Bone marrow (tissue), 2 donors: ENCODE data around the gene SLC43A2.
"Not testable (repeated sequence)": the region's sequence is repeated elsewhere in the genome, so short reads cannot be mapped to it uniquely, and the experiment has no call there.

Source experiments
- DNase-seq, 2 donors: peaks; one replicate each; lab custom pipeline; 2025; lab: John Stamatoyannopoulos, UW

SLC43A2 gene

DNA sequence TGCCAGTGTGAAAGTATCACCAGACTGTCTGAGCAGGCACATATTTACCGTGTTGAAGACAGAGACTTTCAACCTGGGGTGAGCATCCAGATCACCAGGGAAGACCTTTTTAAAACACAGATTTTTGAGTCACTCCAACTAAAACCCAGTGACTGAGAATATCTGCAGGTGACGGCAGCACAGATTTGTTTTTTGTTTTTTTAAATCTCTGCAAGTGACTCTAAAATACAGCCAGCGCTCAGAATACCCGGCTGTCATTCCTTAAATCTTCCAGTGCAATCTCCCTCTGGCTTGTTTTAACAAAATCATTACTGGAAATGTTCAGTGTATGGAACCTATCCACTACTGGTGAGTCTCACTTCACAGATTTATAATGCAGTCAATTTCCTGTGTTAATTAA lies 92.9 kb downstream of the SLC43A2 start:
- no peak for DNase-seq

DNA sequence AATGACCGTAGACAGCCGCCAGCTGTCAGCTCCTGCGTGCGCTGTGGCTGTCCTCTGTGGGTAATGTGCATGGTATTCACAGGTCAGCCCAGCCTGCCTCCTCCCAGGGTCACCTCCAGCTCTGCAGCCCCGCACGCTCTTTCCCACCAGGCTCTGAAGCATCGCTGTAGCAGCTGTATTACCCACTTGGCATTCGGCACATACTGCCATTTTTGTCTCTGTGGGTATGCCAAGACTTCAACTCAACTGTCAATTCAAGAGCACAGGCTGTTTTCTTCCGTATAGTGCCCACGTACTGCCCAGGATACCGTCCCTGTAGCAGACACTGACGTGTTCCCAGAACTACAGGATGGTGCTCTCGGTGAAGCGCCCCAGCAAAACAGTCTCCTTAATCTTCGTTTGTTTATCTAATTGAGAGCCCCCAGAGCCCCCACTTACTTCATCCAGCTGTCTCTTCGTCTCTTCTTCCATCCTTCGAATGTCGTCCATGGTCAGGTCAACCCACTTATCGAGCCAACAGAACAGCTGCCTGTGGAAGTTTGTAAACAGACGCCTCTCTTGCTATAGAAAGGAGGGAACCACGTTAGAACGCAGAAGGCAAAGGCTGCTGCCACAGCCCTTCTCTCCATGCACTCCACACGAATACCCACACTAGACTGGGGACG lies 94.8 kb downstream of the SLC43A2 start:
- DNase-seq = no peak

DNA sequence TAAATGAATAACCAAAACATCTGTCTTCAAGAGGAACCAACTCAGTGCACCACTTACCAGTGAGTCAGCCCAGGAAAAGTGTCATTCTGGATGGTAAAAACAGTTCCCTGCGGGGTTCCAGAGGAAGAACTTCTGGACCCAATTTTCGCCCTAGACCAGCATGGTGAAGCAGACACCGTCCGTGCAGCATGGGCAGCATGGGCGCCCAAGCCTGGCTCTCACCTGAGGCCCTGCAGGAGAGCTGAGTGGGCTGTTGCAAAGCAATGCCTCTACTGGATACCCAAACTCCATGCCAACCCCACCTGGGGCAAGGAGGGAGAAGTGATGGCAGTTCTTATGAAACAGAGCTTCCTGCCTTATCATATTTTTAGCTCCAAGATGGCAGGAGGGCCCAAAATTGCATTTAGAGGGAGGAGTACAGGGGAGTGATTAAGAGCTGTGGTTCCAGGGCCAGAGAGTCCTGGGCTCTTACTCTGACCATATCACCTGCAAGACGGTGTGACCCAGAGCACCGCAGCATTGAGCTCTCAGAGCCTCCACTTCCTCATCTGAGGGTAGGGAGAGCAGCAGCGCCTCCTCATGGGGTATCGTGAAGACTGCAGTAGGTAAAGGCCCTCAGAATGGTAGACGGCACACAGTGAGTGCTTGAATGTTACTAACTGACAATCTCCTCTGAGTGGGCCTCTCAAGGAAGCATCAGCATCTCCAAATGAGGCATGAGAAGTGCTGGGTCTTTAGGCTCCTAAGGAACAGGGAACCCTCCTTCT lies 95.6 kb downstream of the SLC43A2 start:
- DNase-seq = no peak

DNA sequence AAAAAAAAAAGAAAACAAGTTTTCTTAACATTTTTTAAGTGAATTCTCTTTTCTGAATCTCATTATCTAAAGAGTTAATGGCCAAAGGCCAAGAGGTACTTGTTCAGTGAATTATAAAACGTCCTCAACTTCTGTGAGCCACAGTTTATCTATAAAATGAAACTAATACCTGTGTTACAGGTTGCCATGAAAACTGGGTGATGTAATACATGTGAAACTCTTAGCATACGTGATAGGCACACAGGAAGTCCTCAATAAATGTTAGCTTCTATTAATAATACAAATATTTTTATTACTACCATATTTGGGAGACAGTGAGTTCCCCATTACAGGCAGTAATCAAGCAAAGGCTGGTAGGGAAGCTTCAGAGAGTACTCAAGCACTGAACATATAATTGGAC lies 98.8 kb downstream of the SLC43A2 start:
- no peak for DNase-seq

DNA sequence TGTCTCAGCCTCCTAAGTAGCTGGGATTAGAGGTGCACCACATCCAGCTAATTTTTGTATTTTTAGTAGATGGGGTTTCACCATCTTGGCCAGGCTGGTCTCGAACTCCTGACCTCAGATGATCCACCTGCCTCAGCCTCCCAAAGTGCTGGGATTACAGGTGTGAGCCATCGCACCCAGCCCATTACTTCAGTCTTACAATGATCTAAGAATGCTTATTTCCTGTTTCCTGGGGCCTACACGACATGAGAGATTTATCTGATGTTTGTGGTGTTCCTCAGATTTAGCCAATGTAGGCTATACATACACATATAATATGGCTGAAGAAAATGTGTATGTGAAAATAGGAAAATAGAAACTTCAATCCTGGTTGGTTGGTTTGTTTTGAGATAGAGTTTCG lies 101.8 kb downstream of the SLC43A2 start:
- DNase-seq = not testable (repeated sequence)

DNA sequence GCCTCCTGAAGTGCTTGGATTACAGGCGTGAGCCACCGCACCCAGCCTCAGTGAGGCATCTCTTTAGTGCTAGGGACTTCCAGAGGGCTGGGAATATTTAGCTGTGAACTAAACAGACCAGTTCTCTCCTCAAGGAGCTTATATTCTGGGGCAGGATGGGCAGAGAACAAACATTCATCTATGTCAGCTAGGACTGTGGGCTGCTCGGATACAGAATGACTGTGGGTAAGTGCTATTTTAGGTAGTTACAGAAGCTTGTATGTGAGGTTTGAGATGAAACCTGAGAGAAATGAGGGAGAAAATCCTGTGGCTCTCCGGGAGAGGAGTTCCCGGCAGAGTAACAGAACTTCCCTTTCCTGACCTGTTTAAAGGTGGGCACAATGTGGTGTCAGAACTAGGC lies 106.0 kb downstream of the SLC43A2 start:
- DNase-seq = no peak

DNA sequence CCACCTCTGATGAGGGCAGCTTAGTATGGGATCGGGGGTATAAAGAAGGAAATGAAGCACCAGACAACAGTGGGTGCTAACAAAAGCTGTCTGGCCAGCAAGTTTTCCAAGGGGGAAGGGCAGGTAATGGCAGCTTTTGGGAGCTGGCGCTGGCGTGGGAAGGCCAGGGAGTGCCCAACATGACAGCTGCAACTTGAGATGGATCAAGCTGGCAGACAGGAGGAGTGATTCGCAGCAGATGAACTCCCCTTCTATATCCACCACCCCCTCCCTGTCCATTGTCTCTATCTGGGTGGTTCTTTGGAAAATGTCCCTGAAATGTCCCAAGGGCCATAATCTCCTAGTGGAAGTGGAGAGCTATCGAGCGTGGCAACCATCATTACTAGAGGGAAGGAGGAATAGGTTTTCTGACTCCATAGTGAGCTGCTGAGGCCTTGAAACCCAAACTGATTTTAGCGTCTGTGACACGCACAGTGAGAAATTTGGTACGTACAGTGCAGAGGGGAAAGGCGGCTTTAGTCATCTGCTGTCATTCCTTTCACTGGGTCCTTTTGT lies 107.5 kb downstream of the SLC43A2 start:
- DNase-seq = no peak

DNA sequence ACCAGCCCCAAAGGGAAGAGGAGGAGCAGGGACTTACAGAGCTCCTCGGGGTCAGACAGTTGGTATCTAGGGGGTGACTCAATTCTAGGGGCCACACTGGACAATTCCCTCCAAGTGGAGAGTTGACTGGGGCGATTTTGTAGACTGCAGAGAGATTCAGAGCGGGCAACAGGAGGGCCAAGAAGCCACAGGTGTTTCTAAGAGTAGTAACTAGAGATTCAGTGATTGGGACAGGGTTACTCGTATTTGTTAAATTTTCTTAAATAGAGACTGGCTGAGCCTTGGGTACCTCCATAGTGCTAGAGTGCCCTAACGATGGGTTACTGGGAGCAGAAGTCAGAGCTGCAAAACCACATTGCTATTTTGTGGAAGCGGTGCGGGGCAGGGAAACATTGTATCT lies 109.0 kb downstream of the SLC43A2 start:
- no peak for DNase-seq
